GF-D8 (cell line): ENCODE results near the gene HADHB.
"Not testable (repeated sequence)": the region's sequence is repeated elsewhere in the genome, so short reads cannot be mapped to it uniquely, and the experiment has no call there.

Experiments used
- DNase-seq: peaks from one replicate; lab custom pipeline; 2025; lab: John Stamatoyannopoulos, UW

Gene HADHB

GRCh38 chr2:26297061-26297460, 52.3 kb downstream of the HADHB start:
- DNase-seq, result no peak

GRCh38 chr2:26298286-26298637, 53.5 kb downstream of the HADHB start:
- DNase-seq, result no peak

- peak; percentile 66 for DNase-seq
Observed at GRCh38 chr2:26298638-26299393, 54.1 kb downstream of the HADHB start.

DNA sequence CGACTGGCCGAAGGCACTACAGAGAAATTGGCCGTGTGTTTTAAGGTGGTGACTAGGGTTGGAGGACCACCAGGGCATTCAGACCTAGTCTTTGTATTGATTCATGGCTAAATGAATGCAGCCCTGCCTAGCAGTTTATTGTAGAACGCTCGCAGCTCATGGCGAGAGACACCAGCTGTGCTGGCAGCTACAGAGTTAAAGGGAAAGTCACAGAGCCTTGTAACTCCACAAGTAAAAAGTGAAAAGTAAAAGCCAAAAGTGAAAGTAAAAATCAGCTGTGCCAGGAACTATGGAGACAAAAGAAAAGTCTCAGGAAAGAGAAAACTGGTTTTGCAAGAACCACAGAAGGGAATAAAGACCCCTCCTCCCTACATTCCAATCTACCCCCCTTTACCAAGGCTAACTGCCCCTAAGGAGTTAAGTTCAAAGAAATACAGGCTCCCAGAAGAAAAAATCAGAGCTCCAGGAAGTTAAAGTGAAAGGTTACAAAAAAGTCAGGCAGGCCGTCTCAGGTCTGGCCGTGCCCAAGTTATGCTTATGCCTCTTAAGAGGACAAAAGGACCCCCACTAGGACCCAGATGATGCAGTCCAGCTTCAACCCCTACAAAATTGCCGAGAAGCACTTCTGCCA, 54.8 kb downstream of the HADHB start:
- DNase-seq, result peak; percentile 81

DNA sequence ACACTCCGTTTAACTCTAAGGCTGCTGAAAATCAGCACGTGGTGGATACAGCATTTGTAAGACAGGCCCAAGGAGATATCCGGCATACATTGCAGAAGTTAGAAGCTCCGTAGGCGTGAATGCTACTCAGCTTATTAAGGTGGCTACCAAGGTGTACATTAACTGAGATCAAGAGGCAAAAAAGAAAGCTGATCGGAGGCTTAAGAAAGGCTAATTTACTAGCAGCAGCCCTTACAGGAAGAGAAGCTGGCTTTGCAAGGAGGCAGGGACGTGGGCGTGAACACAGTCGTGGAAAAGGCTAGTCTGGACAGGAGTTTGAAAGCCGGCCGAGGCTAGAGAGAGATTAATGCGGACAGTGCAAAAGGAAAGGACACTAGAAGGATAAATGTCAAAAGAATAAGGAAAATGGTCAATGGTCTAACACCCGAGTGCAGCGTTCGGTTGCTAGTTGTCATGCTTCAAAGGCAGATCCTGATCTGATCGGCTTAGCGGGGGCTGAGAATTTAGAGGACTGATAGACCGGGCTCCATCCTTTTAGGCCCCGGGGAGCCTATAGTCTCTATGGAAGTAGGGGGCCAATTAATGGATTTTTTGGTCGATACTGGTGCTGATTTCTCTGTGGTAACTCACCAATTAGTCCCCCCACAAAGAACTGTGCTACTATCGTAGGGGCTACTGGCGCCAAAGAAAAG, 55.6 kb downstream of the HADHB start:
- peak; percentile 51 for DNase-seq

- DNase-seq, result no peak
Observed at GRCh38 chr2:26302846-26303245, 58.1 kb downstream of the HADHB start.

DNA sequence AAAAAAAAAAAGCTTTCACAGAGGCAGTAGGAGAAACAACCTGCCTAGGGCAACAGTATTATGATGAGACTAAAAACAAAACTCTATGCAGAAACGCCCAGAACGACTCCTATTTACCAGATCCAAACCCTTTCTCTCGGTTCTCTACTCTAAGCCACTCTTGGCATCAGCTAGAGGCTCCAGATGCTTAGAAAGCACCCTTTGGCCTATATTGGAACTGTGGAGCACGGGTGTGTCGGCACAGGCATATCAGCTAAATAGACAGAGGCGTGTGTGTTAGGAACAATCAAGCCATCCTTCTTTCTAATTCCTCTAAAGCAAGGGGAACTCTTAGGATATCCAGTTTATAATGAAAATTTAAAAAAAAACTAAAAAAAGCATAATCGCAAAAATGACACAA, 60.4 kb downstream of the HADHB start:
- DNase-seq, result not testable (repeated sequence)

DNA sequence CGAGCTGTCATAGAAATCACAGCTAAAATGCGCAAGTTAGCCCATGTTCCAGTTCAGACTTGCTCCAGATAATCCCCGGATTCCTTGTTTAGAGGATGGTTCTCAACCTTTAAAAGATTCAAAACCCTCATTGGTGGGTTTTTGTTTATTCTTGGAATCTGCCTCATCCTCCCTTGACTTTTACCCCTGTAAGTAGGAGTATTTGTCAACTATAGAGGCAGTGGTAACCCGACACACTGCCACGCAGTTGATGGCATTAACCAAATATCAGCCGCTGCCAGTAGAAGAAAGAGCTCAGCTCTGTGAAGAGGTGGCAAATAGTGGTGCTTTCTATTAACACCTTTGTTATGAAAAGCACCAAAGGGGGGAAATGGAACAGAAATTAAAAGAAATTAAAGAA, 60.8 kb downstream of the HADHB start:
- DNase-seq, result no peak

GRCh38 chr2:26309921-26310320, 65.2 kb downstream of the HADHB start:
- no peak for DNase-seq

DNA sequence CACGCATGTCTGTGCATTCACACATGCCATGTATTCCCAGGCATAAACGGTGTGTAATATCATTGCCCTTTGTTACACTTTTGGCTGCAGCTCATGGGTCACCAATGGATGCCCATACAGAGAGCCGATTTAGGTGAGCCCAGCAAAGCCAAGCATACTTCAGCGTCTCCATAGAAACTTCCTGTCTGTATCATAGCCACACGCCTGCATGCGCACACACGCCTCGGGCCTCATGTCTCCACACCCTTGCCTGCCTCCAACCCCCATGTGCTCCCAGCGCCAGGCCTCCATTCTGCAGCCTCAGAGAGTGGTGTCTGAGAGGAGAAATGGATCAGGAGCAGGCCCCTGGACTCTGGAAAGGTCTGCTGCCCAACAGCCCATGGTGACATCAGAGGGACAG, 67.7 kb downstream of the HADHB start:
- no peak for DNase-seq

- no peak for DNase-seq
Observed at GRCh38 chr2:26313446-26313845, 68.7 kb downstream of the HADHB start.

DNA sequence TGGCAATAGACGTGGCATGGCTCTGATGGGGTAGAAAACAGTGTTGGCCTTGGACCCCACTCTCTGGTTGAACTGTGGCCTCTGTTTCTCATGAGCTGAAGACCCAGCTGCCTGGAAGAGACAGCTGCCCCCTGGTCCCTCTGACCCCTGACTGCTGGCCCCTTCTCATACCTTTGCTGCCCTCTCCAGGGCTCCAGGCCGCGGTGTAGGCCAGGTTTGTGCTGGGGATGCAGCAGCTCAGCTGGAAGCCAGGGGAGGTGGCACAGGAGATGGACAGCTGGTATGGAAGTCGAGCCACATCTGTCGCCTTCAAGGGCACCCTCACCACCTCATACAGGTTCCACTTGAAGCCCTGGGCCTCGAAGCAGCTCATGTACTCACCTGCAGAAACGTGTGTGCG, 69.5 kb downstream of the HADHB start:
- DNase-seq, result no peak

DNA sequence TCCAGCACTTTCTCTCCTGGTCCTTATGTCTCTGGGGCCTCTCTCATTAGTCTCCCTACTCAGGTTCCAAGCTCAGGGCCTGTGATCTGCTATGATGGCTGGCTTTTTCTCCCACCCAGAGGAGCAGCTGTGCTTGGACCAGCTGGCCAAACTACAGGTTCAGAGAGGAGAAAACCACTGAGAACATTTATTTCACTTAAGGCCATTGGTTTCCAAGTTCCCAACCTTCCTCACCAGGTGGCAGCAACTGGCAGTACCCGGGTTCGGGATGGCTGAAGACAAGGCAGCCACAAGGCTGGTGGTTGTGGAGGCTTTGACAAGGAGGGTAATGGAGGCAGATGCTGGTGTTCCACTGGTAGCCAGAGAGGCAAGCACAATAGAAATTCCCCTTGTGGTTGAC, 71.3 kb downstream of the HADHB start:
- peak; percentile 30 for DNase-seq

DNA sequence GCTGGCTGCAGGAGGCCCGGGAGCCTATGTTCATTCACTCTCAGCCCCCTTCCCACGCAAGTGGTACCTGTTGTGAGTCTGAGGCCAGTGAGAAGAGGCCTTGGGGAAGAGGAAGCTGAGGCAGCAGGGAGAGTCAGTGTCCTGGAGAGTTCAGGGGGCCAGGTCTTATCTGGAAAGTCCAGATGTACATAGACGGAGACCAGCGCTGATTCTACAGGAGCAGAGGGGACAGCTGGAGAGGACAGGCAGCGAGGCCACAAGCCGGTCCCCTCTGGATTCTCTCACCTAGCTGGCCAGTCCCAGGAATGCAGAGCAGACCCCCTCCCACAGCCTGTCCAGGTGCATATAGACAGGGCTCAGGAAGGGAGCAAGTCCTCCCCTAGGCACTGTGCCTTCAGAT, 72.1 kb downstream of the HADHB start:
- DNase-seq, result no peak

DNA sequence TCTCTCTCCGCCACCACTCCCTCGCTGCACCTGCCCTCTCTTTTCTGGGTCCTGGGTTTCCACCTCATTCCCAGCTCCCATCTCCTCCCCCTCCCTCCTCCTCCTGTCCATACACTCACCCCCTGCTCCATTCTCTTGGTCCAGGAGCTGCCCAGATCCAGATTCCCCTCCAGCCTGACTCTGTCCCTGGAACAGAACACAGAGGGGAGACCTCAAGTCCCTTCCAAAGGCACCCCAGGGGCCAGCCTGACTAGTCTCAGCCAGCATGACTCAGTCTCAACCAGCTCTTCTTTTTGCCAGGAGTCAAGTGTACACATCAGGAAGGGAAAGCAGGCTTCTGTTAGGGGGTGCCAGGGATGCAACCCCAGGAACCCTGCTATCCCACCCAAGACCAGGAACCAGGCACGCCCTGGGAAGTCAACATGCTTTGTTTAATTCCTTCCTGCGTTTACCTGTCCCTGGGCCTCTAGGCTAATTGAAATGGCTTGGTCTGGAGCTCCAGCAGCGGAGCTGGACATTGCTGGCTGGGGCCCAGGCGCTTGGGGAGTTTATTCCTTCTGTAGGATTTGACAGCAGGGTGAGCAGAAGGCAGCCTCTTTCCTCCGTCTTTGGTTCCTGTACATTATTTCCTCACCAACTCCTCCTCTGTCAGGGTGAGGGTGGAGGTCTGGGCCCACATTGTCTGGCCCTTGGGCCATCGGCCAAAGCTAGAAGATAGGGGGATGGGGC, 72.8 kb downstream of the HADHB start:
- no peak for DNase-seq

- DNase-seq, result no peak
Observed at GRCh38 chr2:26318950-26319349, 74.2 kb downstream of the HADHB start.

- not testable (repeated sequence) for DNase-seq
Observed at GRCh38 chr2:26324479-26324878, 79.7 kb downstream of the HADHB start.

- DNase-seq, result peak; percentile 58
Observed at GRCh38 chr2:26324903-26325302, 80.2 kb downstream of the HADHB start.

- no peak for DNase-seq
Observed at GRCh38 chr2:26325851-26326250, 81.1 kb downstream of the HADHB start.

- peak; percentile 32 for DNase-seq
Observed at GRCh38 chr2:26326514-26326913, 81.8 kb downstream of the HADHB start.

DNA sequence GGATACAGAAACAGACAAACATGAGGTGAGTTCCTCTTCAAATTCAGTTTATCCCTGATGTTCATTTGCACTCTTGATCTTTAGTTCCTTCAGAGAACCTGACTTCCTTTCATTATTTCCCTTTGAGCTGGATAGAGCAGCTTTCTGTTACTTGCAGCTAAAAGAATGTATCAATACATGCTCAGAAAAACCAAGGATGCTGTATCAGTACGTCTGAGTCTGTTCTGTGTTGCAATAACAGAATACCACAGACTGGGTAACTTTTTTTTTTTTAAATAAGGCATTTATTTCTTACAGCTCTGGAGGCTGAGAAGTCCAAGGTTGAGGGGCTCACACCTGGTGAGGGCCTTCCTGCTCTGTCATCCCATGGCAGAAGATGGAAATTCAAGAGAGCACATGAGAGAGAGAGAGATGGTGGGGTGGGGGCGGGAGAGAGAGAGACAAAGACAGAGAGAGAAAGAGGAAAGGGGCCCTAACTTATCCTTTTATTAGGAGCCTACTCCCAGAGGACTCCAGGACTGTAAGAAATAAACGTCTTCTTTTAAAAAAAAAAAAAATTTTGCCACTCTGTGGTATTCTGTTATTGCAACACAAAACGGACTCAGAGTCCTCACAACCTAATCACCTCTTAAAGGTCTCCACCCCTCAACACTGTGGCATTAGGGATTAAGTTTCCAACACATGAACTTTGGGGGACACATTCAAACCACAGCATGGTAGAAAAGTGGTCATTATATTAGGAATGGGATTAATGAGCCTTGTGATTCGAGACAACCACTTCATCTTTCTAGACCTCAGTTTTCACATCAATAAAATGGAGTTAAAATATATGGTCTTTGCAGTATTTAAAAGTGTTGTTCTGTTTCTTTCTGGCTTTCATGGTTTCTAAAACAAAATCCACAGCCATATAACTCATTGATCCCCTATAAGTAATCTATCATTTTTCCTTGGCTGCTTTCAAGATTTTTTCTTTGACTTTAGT, 82.8 kb downstream of the HADHB start:
- DNase-seq, result peak; percentile 92
